Breast epithelium (tissue), 3 donors: Measurements from ENCODE around the gene USP3.

ENCODE experiments used
- CTCF ChIP-seq, 3 donors: fragments of 450-650 bp; IDR thresholded peaks; one replicate each; pipeline ENCODE4 v1.5.1; 2016 to 2017; ENCODE audit warnings: antibody characterized with exemption in 3 of 3, mild to moderate bottlenecking in 3 of 3, moderate library complexity in 3 of 3
- POLR2A ChIP-seq: fragments of 450-650 bp; IDR thresholded peaks from one replicate; pipeline ENCODE4 v1.6.1; 2016; ENCODE audit warnings: antibody characterized with exemption, mild to moderate bottlenecking, moderate library complexity

- TF ChIP-seq CTCF (IDR thresholded peaks at IDR 0.05) (no peak), POLR2A (no peak)
Measured at GRCh38 chr15:63626955-63627354, 122.6 kb downstream of the USP3 start.
